Naive B cell (primary cell): Measurements from ENCODE around the gene PELI2. TPM values are rescaled to one million over a fixed set of nuclear protein-coding genes. Genes with fewer than 3 reads are reported as not detected.

Experiments used
- ATAC-seq, 2 donors: fragments of 150-1000 bp; cut with Tn5 transposase; 2 replicates each; pipeline ENCODE4 v1.10.0; 2021; ENCODE audit warnings: low read depth in 2 of 2, mild to moderate bottlenecking in 2 of 2, moderate library complexity in 2 of 2
- DNase-seq: peaks from one replicate; pipeline ENCODE4 v3.0.0; 2022
- H3K27ac Mint-ChIP-seq, 6 donors: one replicate each; pipeline ENCODE4 v1.8.0; 2020 to 2022; ENCODE audit warnings: mild to moderate bottlenecking in 6 of 6, mixed read lengths in 6 of 6, moderate library complexity in 5 of 6, inconsistent platforms in 2 of 6
- H3K27me3 Mint-ChIP-seq, 3 donors: one replicate each; pipeline ENCODE4 v1.8.0; 2021 to 2022; ENCODE audit warnings: mixed read lengths in 3 of 3, mild to moderate bottlenecking in 1 of 3
- H3K36me3 Mint-ChIP-seq, 2 donors: one replicate each; pipeline ENCODE4 v1.8.0; 2020 to 2022; ENCODE audit warnings: mixed read lengths in 2 of 2, inconsistent platforms in 1 of 2, mild to moderate bottlenecking in 1 of 2
- H3K4me1 Mint-ChIP-seq, 3 donors: one replicate each; pipeline ENCODE4 v1.8.0; 2020 to 2022; ENCODE audit warnings: mixed read lengths in 3 of 3, inconsistent platforms in 1 of 3, mild to moderate bottlenecking in 1 of 3, moderate library complexity in 1 of 3
- H3K4me3 Mint-ChIP-seq, 8 donors: one replicate each; pipeline ENCODE4 v1.8.0; 2020 to 2022; ENCODE audit warnings: mild to moderate bottlenecking in 8 of 8, mixed read lengths in 8 of 8, moderate library complexity in 8 of 8, inconsistent platforms in 2 of 8
- H3K9me3 Mint-ChIP-seq, 7 donors: one replicate each; pipeline ENCODE4 v1.8.0; 2020 to 2022; ENCODE audit warnings: mixed read lengths in 7 of 7, mild to moderate bottlenecking in 5 of 7, inconsistent platforms in 2 of 7, moderate library complexity in 1 of 7
- polyA plus RNA-seq, 6 donors: library from polyadenylated mRNA; unstranded; fragments of 300-500 nt; fragmentation: Illumina TruSeq; gene quantifications; one replicate each; pipeline ENCODE4 v1.2.3, GENCODE V29; 2021; ENCODE audit warnings: low read depth in 6 of 6

Gene PELI2
- polyA plus RNA-seq, 6 donors from 2014 or later: 1.5 to 6.0 (median 3.4) TPM

GRCh38 chr14:56237398-56237797, 119.2 kb downstream of the PELI2 start:
- H3K27me3 Mint-ChIP-seq: no peaks in the 10 kb centered on the region
- H3K36me3 Mint-ChIP-seq: peaks cover 13 to 23% of the 10 kb centered on the region in 2 donors
- peak overlapping the region in 1 of 6 donors; percentile 20 for H3K27ac Mint-ChIP-seq
- no peak overlapping the region for H3K4me3 Mint-ChIP-seq
- ATAC-seq (no peak), DNase-seq (no peak)
- H3K4me1 Mint-ChIP-seq: peaks cover 7 to 21% (median 12%) of the 10 kb centered on the region in 3 donors
- peaks cover 0 to 15% (median 7%) of the 10 kb centered on the region in 7 donors for H3K9me3 Mint-ChIP-seq

GRCh38 chr14:56241461-56241860, 123.2 kb downstream of the PELI2 start:
- DNase-seq: no peak
- H3K4me3 Mint-ChIP-seq: no peak overlapping the region
- H3K27ac Mint-ChIP-seq: peak overlapping the region in 2 of 6 donors; percentile 7 to 49
- no peaks in the 10 kb centered on the region for H3K27me3 Mint-ChIP-seq
- peaks cover 13 to 23% of the 10 kb centered on the region in 2 donors for H3K36me3 Mint-ChIP-seq
- H3K4me1 Mint-ChIP-seq: peaks cover 13 to 30% (median 29%) of the 10 kb centered on the region in 3 donors
- no peak for ATAC-seq
- H3K9me3 Mint-ChIP-seq: peaks cover 0 to 10% (median 0%) of the 10 kb centered on the region in 7 donors

- no peaks in the 10 kb centered on the region for H3K27me3 Mint-ChIP-seq
- DNase-seq: no peak
- no peak for ATAC-seq
- H3K9me3 Mint-ChIP-seq: peaks cover 0 to 10% (median 0%) of the 10 kb centered on the region in 7 donors
- H3K4me1 Mint-ChIP-seq: peaks cover 13 to 25% (median 24%) of the 10 kb centered on the region in 3 donors
- no peak overlapping the region for H3K4me3 Mint-ChIP-seq
- peak overlapping the region in 1 of 6 donors; percentile 16 for H3K27ac Mint-ChIP-seq
- peaks cover 13 to 23% of the 10 kb centered on the region in 2 donors for H3K36me3 Mint-ChIP-seq
Measured at GRCh38 chr14:56243110-56243509, 124.9 kb downstream of the PELI2 start.

GRCh38 chr14:56244138-56244789, 126.1 kb downstream of the PELI2 start:
- peak overlapping the region in 4 of 6 donors; percentile 5 to 38 (median 34) for H3K27ac Mint-ChIP-seq
- H3K36me3 Mint-ChIP-seq: peaks cover 19 to 26% of the 10 kb centered on the region in 2 donors
- H3K4me1 Mint-ChIP-seq: peaks cover 13 to 24% (median 24%) of the 10 kb centered on the region in 3 donors
- no peak overlapping the region for H3K4me3 Mint-ChIP-seq
- peaks cover 0 to 10% (median 0%) of the 10 kb centered on the region in 7 donors for H3K9me3 Mint-ChIP-seq
- no peak for DNase-seq
- no peaks in the 10 kb centered on the region for H3K27me3 Mint-ChIP-seq
- ATAC-seq: peak in 1 of 2 donors; percentile 30

DNA sequence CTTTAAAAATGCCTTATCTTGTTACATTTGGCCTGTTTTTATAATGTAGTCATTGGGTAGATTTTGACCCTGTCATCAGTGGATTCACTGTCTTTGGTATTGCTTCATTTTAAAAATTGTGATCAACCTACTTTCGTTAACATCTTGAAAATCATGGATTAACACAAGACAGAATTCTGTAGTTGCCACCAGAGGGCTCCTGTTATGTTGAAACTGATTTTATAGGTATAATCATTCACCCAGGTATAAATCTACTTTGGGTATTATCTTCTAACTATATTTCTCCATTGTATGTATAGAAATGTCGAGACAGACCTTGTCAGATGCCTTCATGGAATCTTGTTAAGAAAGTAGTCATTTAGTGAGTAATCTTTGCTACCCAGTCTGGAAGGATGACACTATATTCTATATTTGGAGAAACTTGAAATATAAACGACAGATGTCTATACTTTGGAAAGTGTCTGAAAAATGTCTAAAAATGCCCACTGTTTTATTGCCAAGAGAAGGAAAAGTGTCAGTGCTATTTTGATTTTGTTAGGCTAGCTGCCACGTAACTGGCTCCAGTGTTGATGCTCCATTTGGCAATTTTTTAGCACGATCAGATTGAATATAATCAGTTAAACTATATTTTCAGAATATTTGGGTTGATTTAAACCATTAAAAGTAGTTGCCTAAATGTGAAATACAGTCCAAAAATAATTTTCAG, 129.4 kb downstream of the PELI2 start:
- H3K27me3 Mint-ChIP-seq: no peaks in the 10 kb centered on the region
- ATAC-seq (no peak), DNase-seq (no peak)
- H3K4me1 Mint-ChIP-seq: peaks cover 7 to 21% (median 17%) of the 10 kb centered on the region in 3 donors
- peaks cover 0 to 4% (median 2%) of the 10 kb centered on the region in 7 donors for H3K9me3 Mint-ChIP-seq
- H3K4me3 Mint-ChIP-seq: no peak overlapping the region
- peaks cover 14 to 25% of the 10 kb centered on the region in 2 donors for H3K36me3 Mint-ChIP-seq
- H3K27ac Mint-ChIP-seq: no peak overlapping the region

- Mint-ChIP-seq H3K27me3 (no peaks in the 10 kb centered on the region), H3K4me1 (peaks cover 3 to 15% (median 14%) of the 10 kb centered on the region in 3 donors), H3K4me3 (no peak overlapping the region), H3K27ac (peak overlapping the region in 1 of 6 donors; percentile 3), H3K9me3 (peaks cover 0 to 9% (median 3%) of the 10 kb centered on the region in 7 donors), H3K36me3 (peaks cover 20 to 33% of the 10 kb centered on the region in 2 donors)
- ATAC-seq (no peak), DNase-seq (no peak)
Measured at GRCh38 chr14:56248442-56248841, 130.2 kb downstream of the PELI2 start.

DNA sequence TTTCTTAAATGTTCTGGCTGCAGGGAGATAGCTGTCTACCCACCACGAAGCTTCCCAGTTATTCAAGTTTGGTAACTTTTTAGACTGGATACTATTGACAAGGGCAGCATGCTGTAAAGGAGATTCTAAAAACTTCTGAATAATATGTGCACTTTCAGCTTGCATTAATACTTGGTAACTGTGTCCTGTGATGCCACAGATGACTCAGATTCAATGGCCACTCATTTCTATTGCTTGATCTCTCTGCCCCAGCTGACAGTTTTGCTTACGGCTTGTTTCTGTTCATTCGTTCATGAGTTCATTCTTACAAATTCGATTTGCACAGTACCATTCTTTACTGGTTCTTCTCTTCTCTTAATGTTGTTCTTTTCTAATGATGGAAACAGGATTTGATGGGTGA, 142.8 kb downstream of the PELI2 start:
- Mint-ChIP-seq H3K4me3 (no peak overlapping the region), H3K27me3 (no peaks in the 10 kb centered on the region), H3K36me3 (peaks cover 9 to 16% of the 10 kb centered on the region in 2 donors), H3K4me1 (peaks cover 0 to 6% (median 4%) of the 10 kb centered on the region in 3 donors), H3K27ac (no peak overlapping the region), H3K9me3 (peaks cover 5 to 18% (median 11%) of the 10 kb centered on the region in 7 donors)
- no peak for DNase-seq
- no peak for ATAC-seq

DNA sequence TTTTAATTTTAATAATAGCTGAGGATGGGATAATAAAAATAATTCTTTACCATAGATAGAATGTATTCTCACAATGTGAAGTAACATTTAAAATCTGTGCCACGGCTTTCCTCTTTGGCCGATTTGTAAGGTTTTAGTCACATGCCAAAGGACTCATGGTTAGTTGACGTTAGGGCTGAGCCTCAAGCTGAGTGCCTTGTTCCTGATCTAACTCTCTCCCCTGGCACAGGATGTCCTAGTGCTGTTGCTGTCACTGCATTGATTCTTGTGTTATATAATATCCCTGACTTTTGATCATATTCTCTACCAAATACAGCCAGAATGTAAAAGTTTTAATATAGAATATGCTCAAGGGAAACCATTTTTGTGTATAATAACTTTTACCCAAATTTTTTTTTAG, 144.3 kb downstream of the PELI2 start:
- H3K27me3 Mint-ChIP-seq: no peaks in the 10 kb centered on the region
- H3K36me3 Mint-ChIP-seq: peaks cover 9 to 14% of the 10 kb centered on the region in 2 donors
- peaks cover 0 to 6% (median 4%) of the 10 kb centered on the region in 3 donors for H3K4me1 Mint-ChIP-seq
- no peak overlapping the region for H3K4me3 Mint-ChIP-seq
- ATAC-seq (no peak), DNase-seq (no peak)
- no peak overlapping the region for H3K27ac Mint-ChIP-seq
- H3K9me3 Mint-ChIP-seq: peaks cover 5 to 12% (median 9%) of the 10 kb centered on the region in 7 donors

DNA sequence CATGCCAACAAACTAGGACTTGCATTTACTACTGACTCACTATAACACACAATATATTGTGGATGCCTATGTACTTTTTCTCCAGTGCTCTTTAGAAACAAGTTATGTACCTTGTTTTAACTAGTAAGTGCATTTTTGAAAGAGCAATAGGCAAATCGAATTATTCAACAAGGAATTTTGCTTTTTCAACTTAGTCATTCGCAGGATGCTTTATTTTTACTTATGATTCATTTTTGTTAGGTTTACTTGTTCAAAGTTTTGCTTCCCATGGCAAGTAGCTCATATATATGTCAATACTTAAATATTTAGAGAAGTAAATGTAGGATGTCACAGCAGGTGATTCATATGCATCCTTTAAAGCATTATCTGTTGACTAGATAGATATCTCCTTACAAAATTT, 149.8 kb downstream of the PELI2 start:
- Mint-ChIP-seq H3K9me3 (no peaks in the 10 kb centered on the region), H3K27ac (no peak overlapping the region), H3K27me3 (no peaks in the 10 kb centered on the region), H3K4me1 (peaks cover 0 to 8% (median 5%) of the 10 kb centered on the region in 3 donors), H3K4me3 (no peak overlapping the region), H3K36me3 (no peaks in the 10 kb centered on the region)
- ATAC-seq: no peak
- no peak for DNase-seq

DNA sequence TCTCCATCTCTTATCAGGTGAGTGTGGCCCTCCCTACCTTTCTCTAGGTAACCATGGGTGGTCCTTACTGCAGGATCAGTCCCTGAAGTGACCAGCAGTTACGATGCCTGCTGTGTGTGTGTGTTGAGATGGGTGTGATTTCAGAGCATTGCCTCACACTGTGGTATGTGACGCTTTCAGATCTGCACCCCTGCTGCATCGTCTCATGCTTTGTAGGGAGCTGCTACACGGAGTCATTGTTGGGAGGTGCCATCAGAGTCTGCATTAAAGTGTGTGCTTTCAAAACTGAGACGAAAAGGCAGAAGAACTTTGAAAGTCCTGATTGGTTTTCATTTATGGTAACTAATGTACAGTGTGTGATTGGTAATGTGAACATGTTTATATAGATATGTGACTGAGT, 150.5 kb downstream of the PELI2 start:
- Mint-ChIP-seq H3K36me3 (no peaks in the 10 kb centered on the region), H3K9me3 (no peaks in the 10 kb centered on the region)

GRCh38 chr14:56270921-56271320, 152.7 kb downstream of the PELI2 start:
- Mint-ChIP-seq H3K4me3 (no peak overlapping the region), H3K27me3 (no peaks in the 10 kb centered on the region), H3K27ac (peak overlapping the region in 1 of 6 donors; percentile 46), H3K36me3 (no peaks in the 10 kb centered on the region), H3K4me1 (peaks cover 0 to 5% (median 4%) of the 10 kb centered on the region in 3 donors), H3K9me3 (no peaks in the 10 kb centered on the region)
- ATAC-seq (no peak), DNase-seq (no peak)

More for the DNA sequence above, 150.5 kb downstream of the PELI2 start:
- ATAC-seq (no peak), DNase-seq (no peak)
- no peak overlapping the region for H3K4me3 Mint-ChIP-seq
- no peaks in the 10 kb centered on the region for H3K27me3 Mint-ChIP-seq
- peaks cover 0 to 8% (median 5%) of the 10 kb centered on the region in 3 donors for H3K4me1 Mint-ChIP-seq
- H3K27ac Mint-ChIP-seq: peak overlapping the region in 1 of 6 donors; percentile 77

GRCh38 chr14:56271970-56272369, 153.8 kb downstream of the PELI2 start:
- H3K4me3 Mint-ChIP-seq: no peak overlapping the region
- peaks cover 0 to 5% (median 4%) of the 10 kb centered on the region in 3 donors for H3K4me1 Mint-ChIP-seq
- H3K9me3 Mint-ChIP-seq: no peaks in the 10 kb centered on the region
- H3K27me3 Mint-ChIP-seq: no peaks in the 10 kb centered on the region
- ATAC-seq (no peak), DNase-seq (no peak)
- no peaks in the 10 kb centered on the region for H3K36me3 Mint-ChIP-seq
- no peak overlapping the region for H3K27ac Mint-ChIP-seq

- Mint-ChIP-seq H3K36me3 (no peaks in the 10 kb centered on the region), H3K9me3 (no peaks in the 10 kb centered on the region), H3K4me3 (no peak overlapping the region), H3K27me3 (no peaks in the 10 kb centered on the region), H3K4me1 (peaks cover 0 to 5% (median 4%) of the 10 kb centered on the region in 3 donors), H3K27ac (peak overlapping the region in 1 of 6 donors; percentile 22)
- ATAC-seq (no peak), DNase-seq (no peak)
Measured at GRCh38 chr14:56273155-56273554, 154.9 kb downstream of the PELI2 start.

GRCh38 chr14:56273951-56274350, 155.7 kb downstream of the PELI2 start:
- peak overlapping the region in 1 of 6 donors; percentile 39 for H3K27ac Mint-ChIP-seq
- H3K4me3 Mint-ChIP-seq: no peak overlapping the region
- H3K27me3 Mint-ChIP-seq: no peaks in the 10 kb centered on the region
- no peaks in the 10 kb centered on the region for H3K9me3 Mint-ChIP-seq
- DNase-seq: no peak
- H3K36me3 Mint-ChIP-seq: no peaks in the 10 kb centered on the region
- ATAC-seq: no peak
- peaks cover 0 to 5% (median 4%) of the 10 kb centered on the region in 3 donors for H3K4me1 Mint-ChIP-seq
